ENCODE results near the gene RETN. TPM values are rescaled to one million over a fixed set of nuclear protein-coding genes. Genes with fewer than 3 reads are reported as not detected.

RETN gene
- total and polyA plus RNA-seq, 8 donors: 2.2 to 5.9 TPM; not detected in 6

- peaks cover 0 to 6% (median 0%) of the 10 kb centered on the region in 3 donors for H3K36me3 ChIP-seq
- FAIRE-seq: no peak
- intact Hi-C loops (cut with DNase I): loop anchor here in 1 of 3 donors (5.0 kb wide), 1 partner anchor 115 kb away; no protein-coding TSS in a partner anchor
- no peak for TF ChIP-seq CTCF (IDR thresholded peaks at IDR 0.05)
- H3K27ac ChIP-seq: no peak overlapping the region
- H3K27me3 ChIP-seq: no peaks in the 10 kb centered on the region
- peak overlapping the region in 2 of 4 donors; percentile 99 to 100 for H3K4me3 ChIP-seq
- DNase-seq: peak in 2 of 6 donors; percentile 28 to 49
- WGBS, 2 donors: 81 to 83% methylated on average over 74 of the region's 74 CpGs
- ATAC-seq: no peak
- peaks cover 0 to 3% (median 0%) of the 10 kb centered on the region in 3 donors for H3K4me1 ChIP-seq
- H3K9me3 ChIP-seq: no peaks in the 10 kb centered on the region
Observed at GRCh38 chr19:7682175-7682855, 13.5 kb downstream of the RETN start.

GRCh38 chr19:7685546-7686445 is 16.9 kb downstream of the RETN start:
- 27 to 36% methylated on average over 19 of the region's 19 CpGs for WGBS, 2 donors
- H3K27me3 ChIP-seq: no peaks in the 10 kb centered on the region
- intact Hi-C loops (cut with DNase I): no loop called here

GRCh38 chr19:7687177-7687576 is 18.3 kb downstream of the RETN start:
- DNase-seq (no peak), FAIRE-seq (no peak), ATAC-seq (no peak)
- no peaks in the 10 kb centered on the region for H3K27me3 ChIP-seq
- H3K4me3 ChIP-seq: no peak overlapping the region
- 69 to 82% methylated on average over 7 to 12 of the region's 12 CpGs for WGBS, 2 donors
- H3K4me1 ChIP-seq: no peaks in the 10 kb centered on the region
- peaks cover 0 to 6% (median 0%) of the 10 kb centered on the region in 3 donors for H3K36me3 ChIP-seq
- intact Hi-C loops (cut with DNase I): no loop called here
- no peaks in the 10 kb centered on the region for H3K9me3 ChIP-seq
- H3K27ac ChIP-seq: no peak overlapping the region
- TF ChIP-seq CTCF (IDR thresholded peaks at IDR 0.05): no peak

More at GRCh38 chr19:7685546-7686445, 16.9 kb downstream of the RETN start:
- ATAC-seq: no peak
- Histone ChIP-seq H3K27ac (no peak overlapping the region), H3K4me3 (no peak overlapping the region), H3K4me1 (no peaks in the 10 kb centered on the region), H3K9me3 (no peaks in the 10 kb centered on the region), H3K36me3 (peaks cover 0 to 6% (median 0%) of the 10 kb centered on the region in 3 donors)
- no peak for TF ChIP-seq CTCF (IDR thresholded peaks at IDR 0.05)
- DNase-seq: no peak
- FAIRE-seq: no peak

GRCh38 chr19:7689165-7689564 is 20.3 kb downstream of the RETN start:
- DNase-seq (no peak), ATAC-seq (no peak), FAIRE-seq (no peak)
- 13 to 22% methylated on average over 12 to 23 of the region's 23 CpGs for WGBS, 2 donors
- no peak for TF ChIP-seq CTCF (IDR thresholded peaks at IDR 0.05)
- Histone ChIP-seq H3K27me3 (no peaks in the 10 kb centered on the region), H3K4me1 (no peaks in the 10 kb centered on the region), H3K27ac (no peak overlapping the region), H3K4me3 (no peak overlapping the region), H3K36me3 (peaks cover 0 to 3% (median 0%) of the 10 kb centered on the region in 3 donors), H3K9me3 (no peaks in the 10 kb centered on the region)
- intact Hi-C loops (cut with DNase I): no loop called here
